HepG2 (cell line): ENCODE measurements around the gene DUSP15. TPM values are rescaled to one million over a fixed set of nuclear protein-coding genes. Genes with fewer than 3 reads are reported as not detected.
A peak's percentile ranks its signal among the peaks of the same experiment; 100 is the strongest.

Source experiments
- ATF7-NPFF ChIP-seq: sonication (generic); formaldehyde crosslinking; IDR thresholded peaks from 2 replicates; pipeline ENCODE4 v1.8.1; 2023; ENCODE audit warnings: mild to moderate bottlenecking, low read depth, missing genetic modification reagents, moderate library complexity
- DR1 ChIP-seq: sonication (generic); formaldehyde crosslinking; IDR thresholded peaks from 2 replicates; pipeline ENCODE4 v1.8.0; 2021; ENCODE audit warnings: mild to moderate bottlenecking, missing genetic modification reagents, inconsistent platforms
- ELF3 ChIP-seq: IDR thresholded peaks from 2 replicates; pipeline ENCODE4 v1.6.1; 2016; ENCODE audit warnings: missing genetic modification reagents, missing compliant biosample characterization
- EP300 ChIP-seq, 3 experiments: sonication (generic) in 1 of 3; formaldehyde crosslinking in 1 of 3; IDR thresholded peaks; 2 replicates each; pipeline versions ENCODE4 v1.5.1 to v1.6.1; 2011 to 2020; ENCODE audit warnings: low read depth in 2 of 3, low read length in 2 of 3, borderline replicate concordance in 1 of 3, improper control_type of control experiment in 1 of 3, mild to moderate bottlenecking in 1 of 3, missing genetic modification reagents in 1 of 3, moderate library complexity in 1 of 3
- ETV6 ChIP-seq: sonication (generic); formaldehyde crosslinking; conservative IDR thresholded peaks from 2 replicates; pipeline ENCODE4 v1.4.0; 2020; ENCODE audit warnings: missing genetic modification reagents
- HDAC1 ChIP-seq: sonication (generic); formaldehyde crosslinking; IDR thresholded peaks from 2 replicates; pipeline ENCODE4 v1.5.1; 2020; ENCODE audit warnings: mild to moderate bottlenecking, missing genetic modification reagents
- HOXA9 ChIP-seq: sonication (generic); formaldehyde crosslinking; IDR thresholded peaks from 2 replicates; pipeline ENCODE4 v1.8.1; 2022; ENCODE audit warnings: missing genetic modification reagents, mild to moderate bottlenecking, moderate library complexity, borderline replicate concordance
- MXD1 ChIP-seq: sonication (generic); formaldehyde crosslinking; IDR thresholded peaks from 2 replicates; pipeline ENCODE4 v1.4.0; 2020; ENCODE audit warnings: mild to moderate bottlenecking, missing genetic modification reagents
- SRSF9 ChIP-seq: fragments of 200-400 bp; formaldehyde crosslinking; IDR thresholded peaks from 2 replicates; pipeline ENCODE4 v1.6.1; 2018; ENCODE audit warnings: borderline replicate concordance, mild to moderate bottlenecking, low read depth, low read length; ENCODE audit not compliant: insufficient read depth, poor library complexity, severe bottlenecking
- THAP11 ChIP-seq: IDR thresholded peaks from 2 replicates; pipeline ENCODE4 v1.6.1; 2016; ENCODE audit warnings: missing biosample characterization, missing genetic modification reagents
- YY1 ChIP-seq: IDR thresholded peaks from 2 replicates; pipeline ENCODE4 v1.6.1; 2011; ENCODE audit warnings: low read length, low read depth, moderate library complexity, mild to moderate bottlenecking; ENCODE audit not compliant: insufficient read depth, insufficient replicate concordance
- ZNF256 ChIP-seq: sonication (generic); formaldehyde crosslinking; conservative IDR thresholded peaks from 2 replicates; pipeline ENCODE4 v1.4.0; 2020; ENCODE audit warnings: missing genetic modification reagents
- ZNF282 ChIP-seq: fragments of 450-650 bp; IDR thresholded peaks from 2 replicates; pipeline ENCODE4 v1.6.1; 2018; ENCODE audit not compliant: partially characterized antibody
- ZNF605 ChIP-seq: sonication (generic); formaldehyde crosslinking; IDR thresholded peaks from 2 replicates; pipeline ENCODE4 v1.8.0; 2022; ENCODE audit warnings: mild to moderate bottlenecking, missing genetic modification reagents
- polyA plus RNA-seq, 8 experiments: library from polyadenylated mRNA; depleted of rRNA in 3 of 8; stranded (reverse) in 7 of 8; unstranded in 1 of 8; fragments of >200 nt; fragmentation: Illumina TruSeq in 4 of 8; extraction: Trizol in 4 of 8; gene quantifications; 2 replicates each; pipeline versions ENCODE4 v1.2.1 to v1.2.3, GENCODE V29; 2011 to 2016; ENCODE audit warnings: low read depth in 4 of 8, missing spikeins in 1 of 8, mixed read lengths in 1 of 8; ENCODE audit not compliant: insufficient read depth in 1 of 8
- total RNA-seq, 5 experiments: library from RNA; depleted of rRNA; stranded (reverse); fragments of >200 nt; fragmentation: Illumina TruSeq; extraction: Trizol; gene quantifications; 2 replicates each; pipeline ENCODE4 v1.2.3, GENCODE V29; 2016; ENCODE audit warnings: low read depth in 1 of 5
- TF ChIP-seq, protein P1 (sequence below): sonication (generic); formaldehyde crosslinking; IDR thresholded peaks from 2 replicates; pipeline ENCODE4 v1.4.0; 2020; ENCODE audit warnings: missing genetic modification reagents, borderline replicate concordance
- TF ChIP-seq, protein P2 (sequence below): sonication (generic); formaldehyde crosslinking; IDR thresholded peaks from 2 replicates; pipeline ENCODE4 v1.9.0; 2021; ENCODE audit warnings: missing genetic modification reagents, mild to moderate bottlenecking, borderline replicate concordance
- TF ChIP-seq, protein P3 (sequence below): sonication (generic); formaldehyde crosslinking; IDR thresholded peaks from 2 replicates; pipeline ENCODE4 v1.8.1; 2023; ENCODE audit warnings: missing genetic modification reagents, mild to moderate bottlenecking, borderline replicate concordance
- TF ChIP-seq, protein P4 (sequence below): sonication (generic); formaldehyde crosslinking; IDR thresholded peaks from 2 replicates; pipeline ENCODE4 v1.9.0; 2021; ENCODE audit warnings: missing genetic modification reagents, borderline replicate concordance

Gene DUSP15
- total and polyA plus RNA-seq, 2 of the 13 experiments (the other 11 are each of a cell fraction or from before 2014, with no cell fraction given), result 0.17 to 0.93 TPM

DNA sequence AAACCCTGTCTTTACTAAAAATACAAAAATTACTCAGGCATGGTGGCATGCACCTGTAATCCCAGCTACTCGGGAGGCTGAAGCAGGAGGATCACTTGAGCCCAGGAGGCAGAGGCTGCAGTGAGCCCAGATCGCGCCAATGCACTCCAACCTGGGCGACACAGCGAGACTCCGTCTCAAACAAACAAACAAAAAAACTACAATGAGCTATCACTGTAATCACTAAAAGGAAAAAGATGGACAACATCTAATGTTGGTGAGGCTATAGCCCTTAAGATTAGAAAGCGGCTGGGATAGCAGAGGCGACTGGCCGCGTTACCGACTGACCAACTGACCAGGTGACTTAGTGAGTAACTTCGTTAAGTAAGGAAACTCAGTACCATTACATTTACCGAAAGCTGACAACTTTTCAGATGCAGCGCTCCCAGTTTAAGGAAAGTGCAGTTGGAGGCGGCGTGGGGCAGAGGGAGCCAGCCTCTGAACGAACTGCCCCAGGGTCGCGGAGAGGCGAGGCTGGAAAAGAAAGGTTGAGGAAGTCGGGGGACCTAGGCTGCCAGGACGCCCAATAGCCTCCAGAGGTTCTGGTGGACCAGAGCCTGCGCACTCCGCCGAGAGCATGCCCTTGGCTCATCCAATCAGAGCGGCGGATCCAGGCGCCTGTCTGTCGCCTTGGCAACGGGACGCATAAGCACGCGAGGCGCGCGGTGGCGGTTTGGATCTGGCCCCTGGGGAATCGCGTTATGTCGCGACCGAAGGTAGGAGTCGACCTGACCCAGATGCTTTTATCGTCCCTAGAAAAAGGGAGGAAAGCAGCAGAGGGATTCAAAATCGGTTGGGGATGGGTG, 9.0 kb upstream of the DUSP15 start (continued):
- TF ChIP-seq ZNF282 (no peak), THAP11 (peak; percentile 97), HDAC1 (CRISPR knock-in tag) (peak; percentile 76; the same call in 1 of the 2 replicates), MXD1 (CRISPR knock-in tag) (peak; percentile 92), EP300 (IDR thresholded peaks at IDR 0.05; ENCODE audit: low read depth in 2 of 2, low read length in 2 of 2) (no peak; a peak in 1 of 4 replicates), EP300 (CRISPR knock-in tag; IDR thresholded peaks at IDR 0.05; ENCODE audit: borderline replicate concordance) (peak; percentile 32), HOXA9 (CRISPR knock-in tag) (no peak), SRSF9 (no peak), ATF7-NPFF (CRISPR knock-in tag) (peak; percentile 83), ELF3 (CRISPR knock-in tag) (peak; percentile 90), DR1 (CRISPR knock-in tag) (peak; percentile 65; the same call in 1 of the 2 replicates), ZNF605 (CRISPR knock-in tag) (0 out of 2 replicates have a peak, but pooled peaks have one; percentile 42), ETV6 (CRISPR knock-in tag) (peak; percentile 75), YY1 (no peak), ZNF256 (CRISPR knock-in tag) (no peak)
- TF ChIP-seq, protein P1, sequence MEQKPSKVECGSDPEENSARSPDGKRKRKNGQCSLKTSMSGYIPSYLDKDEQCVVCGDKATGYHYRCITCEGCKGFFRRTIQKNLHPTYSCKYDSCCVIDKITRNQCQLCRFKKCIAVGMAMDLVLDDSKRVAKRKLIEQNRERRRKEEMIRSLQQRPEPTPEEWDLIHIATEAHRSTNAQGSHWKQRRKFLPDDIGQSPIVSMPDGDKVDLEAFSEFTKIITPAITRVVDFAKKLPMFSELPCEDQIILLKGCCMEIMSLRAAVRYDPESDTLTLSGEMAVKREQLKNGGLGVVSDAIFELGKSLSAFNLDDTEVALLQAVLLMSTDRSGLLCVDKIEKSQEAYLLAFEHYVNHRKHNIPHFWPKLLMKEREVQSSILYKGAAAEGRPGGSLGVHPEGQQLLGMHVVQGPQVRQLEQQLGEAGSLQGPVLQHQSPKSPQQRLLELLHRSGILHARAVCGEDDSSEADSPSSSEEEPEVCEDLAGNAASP (CRISPR knock-in tag), result peak; percentile 41; the same call in 1 of the 2 replicates
- TF ChIP-seq, protein P2, sequence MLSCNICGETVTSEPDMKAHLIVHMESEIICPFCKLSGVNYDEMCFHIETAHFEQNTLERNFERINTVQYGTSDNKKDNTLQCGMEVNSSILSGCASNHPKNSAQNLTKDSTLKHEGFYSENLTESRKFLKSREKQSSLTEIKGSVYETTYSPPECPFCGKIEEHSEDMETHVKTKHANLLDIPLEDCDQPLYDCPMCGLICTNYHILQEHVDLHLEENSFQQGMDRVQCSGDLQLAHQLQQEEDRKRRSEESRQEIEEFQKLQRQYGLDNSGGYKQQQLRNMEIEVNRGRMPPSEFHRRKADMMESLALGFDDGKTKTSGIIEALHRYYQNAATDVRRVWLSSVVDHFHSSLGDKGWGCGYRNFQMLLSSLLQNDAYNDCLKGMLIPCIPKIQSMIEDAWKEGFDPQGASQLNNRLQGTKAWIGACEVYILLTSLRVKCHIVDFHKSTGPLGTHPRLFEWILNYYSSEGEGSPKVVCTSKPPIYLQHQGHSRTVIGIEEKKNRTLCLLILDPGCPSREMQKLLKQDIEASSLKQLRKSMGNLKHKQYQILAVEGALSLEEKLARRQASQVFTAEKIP (CRISPR knock-in tag), result no peak
- TF ChIP-seq, protein P3, sequence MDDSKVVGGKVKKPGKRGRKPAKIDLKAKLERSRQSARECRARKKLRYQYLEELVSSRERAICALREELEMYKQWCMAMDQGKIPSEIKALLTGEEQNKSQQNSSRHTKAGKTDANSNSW (CRISPR knock-in tag), result peak; percentile 40
- TF ChIP-seq, protein P4, sequence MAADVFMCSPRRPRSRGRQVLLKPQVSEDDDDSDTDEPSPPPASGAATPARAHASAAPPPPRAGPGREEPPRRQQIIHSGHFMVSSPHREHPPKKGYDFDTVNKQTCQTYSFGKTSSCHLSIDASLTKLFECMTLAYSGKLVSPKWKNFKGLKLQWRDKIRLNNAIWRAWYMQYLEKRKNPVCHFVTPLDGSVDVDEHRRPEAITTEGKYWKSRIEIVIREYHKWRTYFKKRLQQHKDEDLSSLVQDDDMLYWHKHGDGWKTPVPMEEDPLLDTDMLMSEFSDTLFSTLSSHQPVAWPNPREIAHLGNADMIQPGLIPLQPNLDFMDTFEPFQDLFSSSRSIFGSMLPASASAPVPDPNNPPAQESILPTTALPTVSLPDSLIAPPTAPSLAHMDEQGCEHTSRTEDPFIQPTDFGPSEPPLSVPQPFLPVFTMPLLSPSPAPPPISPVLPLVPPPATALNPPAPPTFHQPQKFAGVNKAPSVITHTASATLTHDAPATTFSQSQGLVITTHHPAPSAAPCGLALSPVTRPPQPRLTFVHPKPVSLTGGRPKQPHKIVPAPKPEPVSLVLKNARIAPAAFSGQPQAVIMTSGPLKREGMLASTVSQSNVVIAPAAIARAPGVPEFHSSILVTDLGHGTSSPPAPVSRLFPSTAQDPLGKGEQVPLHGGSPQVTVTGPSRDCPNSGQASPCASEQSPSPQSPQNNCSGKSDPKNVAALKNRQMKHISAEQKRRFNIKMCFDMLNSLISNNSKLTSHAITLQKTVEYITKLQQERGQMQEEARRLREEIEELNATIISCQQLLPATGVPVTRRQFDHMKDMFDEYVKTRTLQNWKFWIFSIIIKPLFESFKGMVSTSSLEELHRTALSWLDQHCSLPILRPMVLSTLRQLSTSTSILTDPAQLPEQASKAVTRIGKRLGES (CRISPR knock-in tag), result 0 out of 2 replicates have a peak, but pooled peaks have one; percentile 48
